H1 (cell line): ENCODE measurements around the gene RHEB. TPM values are rescaled to one million over a fixed set of nuclear protein-coding genes. Genes with fewer than 3 reads are reported as not detected.
"Not testable (repeated sequence)": the region's sequence is repeated elsewhere in the genome, so short reads cannot be mapped to it uniquely, and the experiment has no call there.

Source experiments
- CTCF ChIA-PET: fragments of 300-600 bp; sonication (Branson Sonifier 250); formaldehyde crosslinking; loops from one replicate; lab custom pipeline; 2021; ENCODE audit not compliant: partially characterized antibody; lab: Charles Lee
- POLR2A ChIA-PET: fragments of 300-600 bp; sonication (Branson Sonifier 250); formaldehyde crosslinking; loops from one replicate; lab custom pipeline; 2021; ENCODE audit warnings: inconsistent platforms; ENCODE audit not compliant: partially characterized antibody; lab: Charles Lee
- DNase-seq, 2 experiments: peaks; one replicate each; pipeline versions ENCODE4 v3.0.0 to v3.0.0-alpha.2; 2010 to 2022; ENCODE audit warnings: low spot score in 2 of 2, low read depth in 1 of 2, mixed read lengths in 1 of 2
- FAIRE-seq: peaks from 2 replicates; lab custom pipeline; 2011; peaks lifted over from hg19 to GRCh38; lab: Jason Lieb, UNC
- H2AFZ ChIP-seq: 2 replicates; pipeline ENCODE4 v1.8.1; 2012; ENCODE audit warnings: low read length, inconsistent platforms
- H2AK5ac ChIP-seq: 2 replicates; pipeline ENCODE4 v1.6.1; 2013; ENCODE audit warnings: low read depth, low read length
- H2BK120ac ChIP-seq: replicated peaks from 2 replicates; pipeline ENCODE3; 2013; ENCODE audit warnings: low read depth, low read length, inconsistent platforms
- H2BK12ac ChIP-seq: 2 replicates; pipeline ENCODE4 v1.6.1; 2013; ENCODE audit warnings: low read depth, low read length
- H2BK15ac ChIP-seq: 2 replicates; pipeline ENCODE4 v1.6.1; 2013; ENCODE audit warnings: low read length
- H2BK20ac ChIP-seq: 2 replicates; pipeline ENCODE4 v1.6.1; 2013; ENCODE audit warnings: low read length
- H2BK5ac ChIP-seq: 2 replicates; pipeline ENCODE4 v1.6.1; 2013; ENCODE audit warnings: low read depth, low read length
- H3K14ac ChIP-seq: 2 replicates; pipeline ENCODE4 v1.6.1; 2013; ENCODE audit warnings: inconsistent platforms; ENCODE audit not compliant: insufficient read length
- H3K18ac ChIP-seq: 2 replicates; pipeline ENCODE4 v1.6.1; 2013; ENCODE audit warnings: low read length; ENCODE audit errors: extremely low read depth
- H3K23ac ChIP-seq: 2 replicates; pipeline ENCODE4 v1.6.1; 2013; ENCODE audit warnings: inconsistent platforms; ENCODE audit not compliant: insufficient read length
- H3K23me2 ChIP-seq: 2 replicates; pipeline ENCODE4 v1.6.1; 2013; ENCODE audit warnings: low read depth, low read length
- H3K27ac ChIP-seq: 2 replicates; pipeline ENCODE4 v1.6.1; 2011; ENCODE audit warnings: low read depth, low read length, inconsistent platforms
- H3K27me3 ChIP-seq, 4 experiments: replicated peaks in 1 of 4; 1 replicate in 1 of 4; 2 replicates in 3 of 4; pipeline versions ENCODE4 v1.6.1 to v1.8.1; 2011 to 2013; ENCODE audit warnings: low read length in 3 of 4, mild to moderate bottlenecking in 3 of 4, inconsistent platforms in 2 of 4, mixed read lengths in 2 of 4, moderate library complexity in 1 of 4; ENCODE audit not compliant: control insufficient read depth in 3 of 4, insufficient read depth in 3 of 4; ENCODE audit errors: extremely low read depth in 1 of 4
- H3K36me3 ChIP-seq, 4 experiments: 2 replicates each; pipeline versions ENCODE4 v1.6.1 to v1.8.1; 2011 to 2013; ENCODE audit warnings: mild to moderate bottlenecking in 4 of 4, low read length in 3 of 4, moderate library complexity in 2 of 4, control low read depth in 1 of 4, inconsistent platforms in 1 of 4; ENCODE audit not compliant: insufficient read depth in 4 of 4, control insufficient read depth in 2 of 4
- H3K4ac ChIP-seq: replicated peaks from 2 replicates; pipeline ENCODE3; 2013; ENCODE audit warnings: low read length, low read depth, mixed read lengths, inconsistent platforms; ENCODE audit not compliant: insufficient read length
- H3K4me1 ChIP-seq, 4 experiments: replicated peaks in 1 of 4; 1 replicate in 1 of 4; 2 replicates in 3 of 4; pipeline versions ENCODE4 v1.6.1 to v1.8.1; 2011 to 2013; ENCODE audit warnings: low read length in 3 of 4, inconsistent platforms in 2 of 4, mixed read lengths in 1 of 4; ENCODE audit not compliant: insufficient read depth in 4 of 4, control insufficient read depth in 3 of 4
- H3K4me2 ChIP-seq, 2 experiments: 2 replicates each; pipeline versions ENCODE4 v1.6.1 to v1.8.1; 2011 to 2013; ENCODE audit warnings: low read depth in 2 of 2, low read length in 2 of 2, control low read depth in 1 of 2, inconsistent platforms in 1 of 2, mild to moderate bottlenecking in 1 of 2; ENCODE audit not compliant: insufficient read depth in 1 of 2
- H3K4me3 ChIP-seq, 4 experiments: fragments of 200-600, 300-600 bp in 1 of 4; sonication (generic), shearing (Covaris generic), sonication (Bioruptor Twin) in 1 of 4; 2 replicates each; pipeline versions ENCODE4 v1.5.1 to v1.8.1; 2011 to 2016; ENCODE audit warnings: low read length in 4 of 4, low read depth in 3 of 4, control low read depth in 2 of 4, inconsistent platforms in 2 of 4, mild to moderate bottlenecking in 2 of 4, mixed read lengths in 1 of 4, moderate library complexity in 1 of 4; ENCODE audit not compliant: insufficient read depth in 2 of 4; ENCODE audit errors: extremely low read depth in 1 of 4
- H3K56ac ChIP-seq: replicated peaks from 2 replicates; pipeline ENCODE3; 2013; ENCODE audit warnings: low read depth, mild to moderate bottlenecking, mixed read lengths, low read length, inconsistent platforms; ENCODE audit not compliant: insufficient read length
- H3K79me1 ChIP-seq: 2 replicates; pipeline ENCODE4 v1.6.1; 2013; ENCODE audit warnings: low read depth, low read length, control low read depth
- H3K79me2 ChIP-seq, 2 experiments: 2 replicates each; pipeline versions ENCODE4 v1.6.1 to v1.8.1; 2012 to 2013; ENCODE audit warnings: low read length in 2 of 2, mild to moderate bottlenecking in 2 of 2, inconsistent platforms in 1 of 2; ENCODE audit not compliant: insufficient read depth in 2 of 2, control insufficient read depth in 1 of 2
- H3K9ac ChIP-seq, 4 experiments: replicated peaks in 1 of 4; 1 replicate in 1 of 4; 2 replicates in 3 of 4; pipeline versions ENCODE4 v1.6.1 to v1.8.1; 2011 to 2013; ENCODE audit warnings: low read depth in 3 of 4, low read length in 3 of 4, control low read depth in 2 of 4, mild to moderate bottlenecking in 2 of 4, moderate library complexity in 2 of 4, inconsistent platforms in 1 of 4; ENCODE audit errors: extremely low read depth in 1 of 4
- H3K9me3 ChIP-seq, 2 experiments: 2 replicates each; pipeline versions ENCODE4 v1.6.1 to v1.8.1; 2012 to 2013; ENCODE audit warnings: mild to moderate bottlenecking in 2 of 2, moderate library complexity in 2 of 2, control low read depth in 1 of 2, inconsistent platforms in 1 of 2, low read depth in 1 of 2, low read length in 1 of 2, mixed read lengths in 1 of 2; ENCODE audit not compliant: insufficient read depth in 2 of 2
- H4K20me1 ChIP-seq, 2 experiments: replicated peaks in 1 of 2; 2 replicates each; pipeline versions ENCODE3 to v1.8.1; 2011 to 2013; ENCODE audit warnings: inconsistent platforms in 2 of 2, low read length in 2 of 2, mild to moderate bottlenecking in 1 of 2; ENCODE audit not compliant: insufficient read depth in 2 of 2, control insufficient read depth in 1 of 2
- H4K5ac ChIP-seq: 2 replicates; pipeline ENCODE4 v1.6.1; 2013; ENCODE audit warnings: low read length, low read depth, mixed read lengths, inconsistent platforms; ENCODE audit not compliant: insufficient read length
- H4K8ac ChIP-seq: 2 replicates; pipeline ENCODE4 v1.8.0; 2013; ENCODE audit warnings: mild to moderate bottlenecking, moderate library complexity, low read length, inconsistent platforms; ENCODE audit not compliant: insufficient read depth; ENCODE audit errors: extremely low read depth
- H4K91ac ChIP-seq: replicated peaks from 2 replicates; pipeline ENCODE3; 2013; ENCODE audit warnings: low read length, mixed read lengths, inconsistent platforms; ENCODE audit not compliant: insufficient read length
- BACH1 ChIP-seq: IDR thresholded peaks from 2 replicates; pipeline ENCODE4 v1.6.1; 2012; ENCODE audit warnings: low read length, improper control_type of control experiment
- PHF8 ChIP-seq: fragments of 200-600 bp; sonication (generic); conservative IDR thresholded peaks from 2 replicates; pipeline ENCODE4 v1.7.1; 2012; ENCODE audit warnings: low read depth, mild to moderate bottlenecking, inconsistent platforms, low read length, moderate library complexity
- POLR2A ChIP-seq, 2 experiments: IDR thresholded peaks; 1 replicate in 1 of 2; 2 replicates in 1 of 2; pipeline ENCODE4 v1.6.1; 2011; ENCODE audit warnings: low read depth in 2 of 2, low read length in 2 of 2, mild to moderate bottlenecking in 2 of 2; ENCODE audit errors: control extremely low read depth in 1 of 2
- POLR2AphosphoS5 ChIP-seq: IDR thresholded peaks from 2 replicates; pipeline ENCODE4 v1.6.1; 2011; ENCODE audit warnings: low read depth, low read length
- RAD21 ChIP-seq, 2 experiments: IDR thresholded peaks in 1 of 2; conservative IDR thresholded peaks in 1 of 2; 2 replicates each; pipeline ENCODE4 v1.6.1; 2011; ENCODE audit warnings: low read depth in 2 of 2, low read length in 2 of 2, improper control_type of control experiment in 1 of 2, inconsistent platforms in 1 of 2, mild to moderate bottlenecking in 1 of 2, moderate library complexity in 1 of 2
- SIN3A ChIP-seq, 2 experiments: IDR thresholded peaks in 1 of 2; conservative IDR thresholded peaks in 1 of 2; 2 replicates each; pipeline ENCODE4 v1.6.1; 2011 to 2012; ENCODE audit warnings: low read length in 2 of 2, improper control_type of control experiment in 1 of 2, low read depth in 1 of 2, mild to moderate bottlenecking in 1 of 2
- TAF1 ChIP-seq: IDR thresholded peaks from 2 replicates; pipeline ENCODE4 v1.6.1; 2011; ENCODE audit warnings: mild to moderate bottlenecking, low read depth, low read length
- TBP ChIP-seq: IDR thresholded peaks from 2 replicates; pipeline ENCODE4 v1.6.1; 2011; ENCODE audit warnings: low read depth, low read length, improper control_type of control experiment
- WGBS, 2 experiments: shearing (Covaris generic) in 1 of 2; methylation state at CpG; one replicate each; pipeline versions ENCODE4 v1.1.6 to v1.1.7; 2013 to 2015; ENCODE audit warnings: low lambda C conversion rate in 2 of 2, mixed read lengths in 2 of 2, inconsistent platforms in 1 of 2, low coverage in 1 of 2, missing lambda C conversion rate in 1 of 2; ENCODE audit not compliant: insufficient replicate concordance in 2 of 2, insufficient coverage in 1 of 2, insufficient read length in 1 of 2; ENCODE audit errors: extremely low coverage in 1 of 2, missing lambda C conversion rate in 1 of 2; 5-methylcytosine and 5-hydroxymethylcytosine counted together
- polyA plus RNA-seq, 7 experiments: library from polyadenylated mRNA; depleted of rRNA in 3 of 7; stranded (reverse) in 5 of 7; unstranded in 2 of 7; fragments of >200 nt in 5 of 7; fragments of 200-250 nt in 2 of 7; gene quantifications; 1 replicate in 5 of 7; 2 replicates in 1 of 7; 4 replicates in 1 of 7; pipeline versions ENCODE4 v1.2.1 to v1.2.3, GENCODE V29; 2011 to 2013; ENCODE audit warnings: missing spikeins in 2 of 7, mixed read lengths in 2 of 7
- total RNA-seq: library from RNA; stranded (reverse); fragmentation: NEBNext Ultra II Directional; extraction: Animal tissue kit (Norgen Biotek cat#: 25700); gene quantifications from 2 replicates; pipeline ENCODE4 v1.2.1, GENCODE V29; 2021

Gene RHEB
- total and polyA plus RNA-seq, 2 of the 8 experiments (the other 6 are each of a cell fraction or from before 2014, with no cell fraction given): 60.8 to 132 TPM

DNA sequence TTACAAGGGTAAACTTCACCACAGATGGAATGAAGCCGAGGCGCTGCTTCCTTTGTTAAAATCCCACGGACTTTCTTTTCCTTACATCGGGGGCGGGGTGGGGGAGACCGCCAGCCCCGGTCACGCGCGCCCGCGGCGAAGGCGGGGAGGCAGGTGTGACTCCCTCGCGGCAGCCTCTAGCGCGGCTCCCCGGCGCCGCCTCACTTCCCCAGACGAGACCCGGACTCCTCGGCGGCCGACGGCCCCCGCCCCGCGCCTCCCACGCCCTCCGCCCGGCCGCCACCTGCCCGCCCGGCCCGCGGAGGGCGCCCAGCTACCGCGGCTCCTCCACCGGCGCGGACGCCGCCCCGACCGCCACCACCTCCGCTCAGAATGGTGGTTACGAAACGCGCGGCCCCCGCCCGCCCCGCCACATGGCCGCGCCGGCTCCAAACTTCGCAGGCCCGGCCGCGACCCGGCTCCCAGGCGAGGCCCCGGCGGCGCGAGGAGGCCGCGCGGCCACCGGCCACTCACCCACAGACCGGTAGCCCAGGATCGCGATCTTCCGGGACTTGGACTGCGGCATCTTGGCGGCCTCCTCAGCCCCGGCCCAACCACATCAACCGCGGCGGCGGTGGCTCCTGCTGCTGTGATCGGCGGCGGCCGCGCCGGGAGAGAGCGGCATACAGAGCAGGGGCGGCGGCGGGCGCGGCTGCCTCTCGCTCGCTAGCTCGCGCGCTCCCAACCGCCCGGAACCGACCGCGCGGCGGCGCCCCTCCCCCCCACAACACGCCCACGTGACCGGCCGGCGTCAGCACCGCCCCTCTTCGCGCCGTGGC lies 539 bp downstream of the RHEB start:
- H2BK5ac ChIP-seq, CTCF ChIA-PET, H2BK12ac ChIP-seq, H2BK120ac ChIP-seq, H3K9me3 ChIP-seq, H2BK20ac ChIP-seq, H4K5ac ChIP-seq, H3K27me3 ChIP-seq, H3K14ac ChIP-seq, H3K18ac ChIP-seq, H3K23ac ChIP-seq, H3K36me3 ChIP-seq, H3K56ac ChIP-seq, H2BK15ac ChIP-seq, FAIRE-seq, H2AFZ ChIP-seq, H3K4ac ChIP-seq, H4K91ac ChIP-seq, H2AK5ac ChIP-seq, H3K79me1 ChIP-seq: not testable (repeated sequence)
- Histone ChIP-seq H3K27ac (peak overlapping the region; percentile 97), H3K4me1 (peaks cover 2 to 14% (median 6%) of the 10 kb centered on the region in 4 experiments; a peak in 4 of 7 replicates), H3K23me2 (peaks cover 11% of the 10 kb centered on the region), H4K20me1 (peaks cover 22 to 26% of the 10 kb centered on the region in 2 experiments), H4K8ac (peak overlapping the region; percentile 98), H3K9ac (peak overlapping the region; percentile 93 to 99 (median 97)), H3K79me2 (peaks cover 41 to 49% of the 10 kb centered on the region in 2 experiments), H3K4me2 (peak overlapping the region; percentile 91 to 92), H3K4me3 (peak overlapping the region; percentile 96 to 98 (median 97))
- peak in 1 of 2 experiments; percentile 57; a peak in 2 of 3 replicates for TF ChIP-seq POLR2A (IDR thresholded peaks at IDR 0.05; ENCODE audit: control extremely low read depth in 1 of 2, low read depth in 2 of 2, low read length in 2 of 2)
- TF ChIP-seq TBP: peak; percentile 38; the same call in 1 of the 2 replicates
- peak in 1 of 2 experiments; percentile 13; a peak in 1 of 4 replicates for TF ChIP-seq RAD21 (IDR thresholded peaks at IDR 0.05 in 1 of 2, conservative IDR thresholded peaks at IDR 0.05 in 1 of 2; ENCODE audit: low read depth in 2 of 2, low read length in 2 of 2)
- TF ChIP-seq POLR2AphosphoS5: peak; percentile 34; the same call in 1 of the 2 replicates
- TF ChIP-seq SIN3A (conservative IDR thresholded peaks at IDR 0.05 in 1 of 2, IDR thresholded peaks at IDR 0.05 in 1 of 2; ENCODE audit: low read depth in 1 of 2, low read length in 2 of 2): peak in 1 of 2 experiments; percentile 51; a peak in 1 of 4 replicates
- peak; percentile 70; the same call in 1 of the 2 replicates for TF ChIP-seq TAF1
- TF ChIP-seq BACH1: peak; percentile 7; the same call in 1 of the 2 replicates
- TF ChIP-seq PHF8: peak; percentile 80
- WGBS, 2 experiments: 0% methylated on average over 30 of the region's 118 CpGs; no CpG with 5 or more reads in 1 of the 2 experiments
- peak in 1 of 2 experiments; percentile 64 for DNase-seq
- POLR2A ChIA-PET: interaction anchor here (0.6 to 6.3 kb wide), 9 partner anchors 13 to 272 kb away, joined by 3 to 42 read pairs (median 3); partner anchors contain the start of gene WDR86
